Epithelial cell of proximal tubule (primary cell): ENCODE measurements around the gene NBEAL1. TPM values are rescaled to one million over a fixed set of nuclear protein-coding genes. Genes with fewer than 3 reads are reported as not detected.
"Not testable (repeated sequence)": the region's sequence is repeated elsewhere in the genome, so short reads cannot be mapped to it uniquely, and the experiment has no call there.

ENCODE experiments used
- DNase-seq: peaks from one replicate; pipeline ENCODE4 v3.0.0-alpha.2; 2011; ENCODE audit warnings: low read depth
- H3K4me3 ChIP-seq: 2 replicates; pipeline ENCODE4 v1.5.1; 2011; ENCODE audit warnings: low read depth, mild to moderate bottlenecking, low read length
- total RNA-seq: library from RNA; depleted of rRNA; stranded (reverse); fragments of >200 nt; gene quantifications from 2 replicates; pipeline ENCODE4 v1.2.3, GENCODE V29; 2015
- TF ChIP-seq, protein P1 (sequence below): conservative IDR thresholded peaks from 2 replicates; pipeline ENCODE4 v1.5.1; 2012; ENCODE audit warnings: low read depth, mild to moderate bottlenecking, low read length

NBEAL1 gene
- total RNA-seq, 1 donor from 2014 or later: 11.5 TPM

DNA sequence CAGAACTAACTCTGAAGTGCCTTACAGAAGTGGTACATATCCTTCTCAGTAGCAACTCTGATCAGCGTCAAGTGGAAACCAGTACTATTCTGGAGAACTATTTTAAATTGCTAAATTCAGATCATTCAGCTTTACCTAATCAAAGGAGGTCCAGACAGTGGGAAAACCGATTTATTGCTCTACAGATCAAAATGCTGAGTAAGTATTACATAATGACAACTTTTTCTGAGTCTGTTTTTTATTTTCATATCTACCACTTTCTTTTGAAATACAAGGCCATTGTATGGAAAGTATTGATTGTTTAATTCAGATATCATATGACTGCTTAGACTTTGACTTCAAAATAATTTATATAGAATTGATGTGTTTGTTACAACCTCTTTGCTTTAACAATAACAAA lies 68.7 kb downstream of the NBEAL1 start:
- no peak for DNase-seq
- H3K4me3 ChIP-seq: no peak overlapping the region

DNA sequence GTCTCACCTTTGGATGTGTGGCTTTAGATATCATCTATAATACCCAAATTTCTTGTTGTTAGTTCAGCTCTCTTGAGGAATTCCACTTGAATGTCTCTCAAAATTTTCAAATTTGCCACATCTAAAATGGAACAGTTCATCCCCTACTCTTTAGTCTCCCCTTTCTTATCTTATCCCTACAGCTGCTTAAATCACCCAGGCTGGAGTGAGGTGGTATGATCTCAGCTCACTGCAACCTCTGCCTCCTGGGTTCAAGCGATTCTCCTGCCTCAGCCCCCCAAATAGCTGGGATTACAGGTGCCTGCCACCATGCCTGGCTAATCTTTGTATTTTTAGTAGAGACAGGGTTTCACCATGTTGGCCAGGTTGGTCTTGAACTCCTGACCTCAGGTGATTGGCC lies 71.7 kb downstream of the NBEAL1 start:
- H3K4me3 ChIP-seq, DNase-seq: not testable (repeated sequence)

More for the DNA sequence above, 68.7 kb downstream of the NBEAL1 start:
- TF ChIP-seq, protein P1, sequence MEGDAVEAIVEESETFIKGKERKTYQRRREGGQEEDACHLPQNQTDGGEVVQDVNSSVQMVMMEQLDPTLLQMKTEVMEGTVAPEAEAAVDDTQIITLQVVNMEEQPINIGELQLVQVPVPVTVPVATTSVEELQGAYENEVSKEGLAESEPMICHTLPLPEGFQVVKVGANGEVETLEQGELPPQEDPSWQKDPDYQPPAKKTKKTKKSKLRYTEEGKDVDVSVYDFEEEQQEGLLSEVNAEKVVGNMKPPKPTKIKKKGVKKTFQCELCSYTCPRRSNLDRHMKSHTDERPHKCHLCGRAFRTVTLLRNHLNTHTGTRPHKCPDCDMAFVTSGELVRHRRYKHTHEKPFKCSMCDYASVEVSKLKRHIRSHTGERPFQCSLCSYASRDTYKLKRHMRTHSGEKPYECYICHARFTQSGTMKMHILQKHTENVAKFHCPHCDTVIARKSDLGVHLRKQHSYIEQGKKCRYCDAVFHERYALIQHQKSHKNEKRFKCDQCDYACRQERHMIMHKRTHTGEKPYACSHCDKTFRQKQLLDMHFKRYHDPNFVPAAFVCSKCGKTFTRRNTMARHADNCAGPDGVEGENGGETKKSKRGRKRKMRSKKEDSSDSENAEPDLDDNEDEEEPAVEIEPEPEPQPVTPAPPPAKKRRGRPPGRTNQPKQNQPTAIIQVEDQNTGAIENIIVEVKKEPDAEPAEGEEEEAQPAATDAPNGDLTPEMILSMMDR: no peak

DNA sequence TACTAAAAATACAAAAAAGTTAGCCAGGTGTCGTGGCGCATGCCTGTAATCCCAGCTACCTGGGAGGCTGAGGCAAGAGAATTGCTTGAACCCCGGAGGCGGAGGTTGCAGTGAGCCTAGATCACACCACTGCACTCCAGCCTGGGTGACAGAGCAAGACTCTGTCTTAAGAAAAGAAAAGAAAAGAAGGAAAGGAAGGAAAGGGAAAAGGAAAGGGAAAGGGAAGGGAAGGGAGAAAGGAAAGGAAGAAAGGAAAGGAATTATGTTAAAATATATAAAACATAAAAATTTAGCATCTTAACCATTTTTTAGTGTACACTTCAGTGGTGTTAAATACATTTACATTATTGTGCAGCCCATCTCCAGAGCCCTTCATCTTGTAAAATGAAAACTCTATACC lies 76.0 kb downstream of the NBEAL1 start:
- H3K4me3 ChIP-seq, DNase-seq: not testable (repeated sequence)

DNA sequence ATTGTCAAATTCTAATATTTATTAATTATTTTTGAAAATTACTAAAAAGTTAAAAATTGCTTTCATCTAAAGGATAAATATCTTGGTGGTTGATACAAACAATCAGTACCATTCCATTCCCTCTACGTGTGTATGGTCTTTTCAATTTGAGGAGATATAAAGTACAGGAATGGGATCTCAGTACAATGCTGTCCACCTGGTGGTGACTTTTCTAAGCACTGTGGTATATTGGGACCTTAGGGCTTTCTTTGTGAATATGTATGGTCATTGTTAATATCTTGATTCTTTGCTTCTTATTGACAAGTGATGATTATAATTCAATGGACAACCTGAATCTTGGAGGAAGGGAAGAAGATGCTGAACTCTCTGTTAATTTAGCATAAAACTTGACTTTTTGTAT lies 83.1 kb downstream of the NBEAL1 start:
- TF ChIP-seq, protein P1: peak; percentile 47
- H3K4me3 ChIP-seq: no peak overlapping the region
- no peak for DNase-seq

DNA sequence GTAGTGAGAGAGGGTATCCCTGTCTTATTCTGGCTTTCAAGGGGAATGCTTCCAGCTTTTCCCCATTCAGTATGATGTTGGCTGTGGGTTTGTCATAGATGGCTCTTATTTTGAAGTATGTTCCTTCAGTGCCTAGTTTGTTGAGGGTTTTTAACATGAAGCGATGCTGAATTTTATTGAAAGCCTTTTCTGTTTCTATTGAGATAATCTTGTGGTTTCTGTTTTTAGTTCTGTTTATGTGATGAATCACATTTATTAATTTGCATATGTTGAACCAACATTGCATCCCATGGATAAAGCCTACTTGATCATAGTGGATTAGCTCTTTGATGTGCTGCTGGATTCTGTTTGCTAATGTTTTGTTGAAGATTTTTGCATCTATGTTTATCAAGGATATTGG lies 87.7 kb downstream of the NBEAL1 start:
- H3K4me3 ChIP-seq, DNase-seq: not testable (repeated sequence)

DNA sequence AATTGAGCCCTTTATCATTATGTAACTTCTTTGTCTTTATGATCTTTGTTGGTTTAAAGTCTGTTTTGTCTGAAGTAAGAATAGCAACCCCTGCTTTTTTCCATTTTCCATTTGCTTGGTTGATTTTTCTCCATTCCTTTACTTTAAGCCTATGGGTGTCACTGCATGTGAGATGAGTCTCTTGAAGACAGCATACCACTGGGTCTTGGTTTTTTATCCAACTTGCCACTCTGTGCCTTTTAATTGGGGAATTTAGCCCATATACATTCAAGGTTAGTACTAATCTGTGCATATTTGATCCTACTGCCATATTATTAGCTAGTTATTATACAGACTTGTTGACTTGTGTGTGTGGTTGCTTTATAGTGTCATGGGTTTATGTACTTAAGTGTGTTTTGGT lies 89.6 kb downstream of the NBEAL1 start:
- TF ChIP-seq, protein P1: no peak
- DNase-seq: no peak
- no peak overlapping the region for H3K4me3 ChIP-seq

DNA sequence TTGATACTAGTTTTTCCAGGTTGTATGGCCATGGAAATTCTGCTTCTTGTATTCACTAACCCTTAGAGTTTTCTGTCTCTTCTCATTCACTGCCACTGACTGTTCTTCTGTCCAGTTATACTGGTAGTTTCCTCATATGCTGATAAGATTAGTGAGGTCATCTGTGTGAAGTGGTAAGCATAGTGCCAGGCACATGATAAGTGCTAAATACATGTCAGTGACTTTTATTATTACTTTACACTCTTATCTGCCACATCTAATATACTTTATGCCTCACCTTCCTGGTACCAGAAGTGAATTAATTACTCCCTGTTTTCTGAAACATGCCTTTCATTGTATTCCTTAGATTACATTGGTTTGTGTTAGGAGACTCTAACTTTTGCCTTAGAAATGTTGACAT lies 91.3 kb downstream of the NBEAL1 start:
- TF ChIP-seq, protein P1: no peak
- DNase-seq: no peak
- no peak overlapping the region for H3K4me3 ChIP-seq

DNA sequence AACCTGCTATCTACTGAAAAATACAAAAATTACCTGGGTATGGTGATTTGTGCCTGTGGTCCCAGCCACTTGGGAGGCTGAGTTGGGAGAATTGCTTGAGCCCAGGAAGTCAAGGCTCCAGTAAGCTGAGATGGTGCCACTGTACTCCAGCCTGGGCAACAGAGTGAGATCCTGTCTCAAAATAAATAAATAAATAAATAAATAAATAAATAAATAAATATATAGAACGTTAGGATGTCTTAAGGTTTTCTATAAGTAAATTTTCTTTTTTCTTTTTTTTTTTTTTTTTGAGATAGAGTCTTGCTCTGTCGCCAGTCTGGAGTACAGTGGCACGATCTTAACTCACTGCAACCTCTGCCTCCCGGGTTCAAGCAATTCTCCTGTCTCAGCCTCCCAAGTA lies 95.8 kb downstream of the NBEAL1 start:
- not testable (repeated sequence) for DNase-seq, H3K4me3 ChIP-seq

DNA sequence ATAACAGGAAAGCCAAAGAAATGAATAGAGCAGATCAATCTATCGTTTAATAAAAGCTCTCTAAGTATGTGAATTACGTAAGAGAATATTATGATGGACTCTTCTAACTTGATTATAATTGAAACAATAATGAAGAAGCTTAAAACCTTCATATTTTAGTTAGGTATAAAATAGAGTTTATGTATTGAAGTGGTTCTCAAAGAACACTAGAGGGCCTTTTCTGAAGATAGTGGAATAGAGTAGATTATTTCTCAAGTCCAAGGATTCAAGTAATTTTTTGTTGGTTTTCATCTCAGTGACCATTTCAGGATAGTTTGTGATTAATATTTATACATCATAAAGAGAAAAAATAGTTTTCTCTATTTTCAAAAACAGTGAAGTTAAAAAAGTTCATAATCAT lies 97.7 kb downstream of the NBEAL1 start:
- TF ChIP-seq, protein P1: no peak
- H3K4me3 ChIP-seq: no peak overlapping the region
- no peak for DNase-seq

DNA sequence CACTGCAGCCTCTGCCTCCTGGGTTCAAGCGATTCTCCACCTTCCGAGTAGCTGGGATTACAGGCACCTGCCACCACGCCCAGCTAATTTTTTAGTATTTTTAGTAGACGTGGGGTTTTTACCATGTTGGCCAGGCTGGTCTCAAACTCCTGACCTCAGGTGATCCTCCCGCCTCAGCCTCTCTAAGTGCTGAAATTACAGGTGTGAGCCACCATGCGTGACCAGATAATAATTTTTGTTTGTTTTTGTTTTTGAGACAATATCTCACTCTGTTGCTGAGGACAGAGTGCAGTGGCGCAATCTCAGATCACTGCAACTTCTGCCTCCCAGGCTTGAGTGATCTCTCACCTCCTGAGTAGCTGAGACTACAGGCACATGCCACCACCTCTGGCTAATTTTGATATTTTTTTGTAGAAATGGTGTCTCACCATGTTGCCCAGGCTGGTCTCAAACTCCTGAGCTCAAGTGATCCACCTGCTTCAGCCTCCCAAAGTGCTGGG lies 100.6 kb downstream of the NBEAL1 start:
- not testable (repeated sequence) for H3K4me3 ChIP-seq, DNase-seq
